ENCODE results near the gene ZNF783. TPM values are rescaled to one million over a fixed set of nuclear protein-coding genes. Genes with fewer than 3 reads are reported as not detected.

ZNF783 gene
- total RNA-seq, 1 donor: 13.4 TPM

GRCh38 chr7:149307775-149308501 lies 45.9 kb downstream of the ZNF783 start:
- Histone ChIP-seq H3K27ac (ENCODE audit: low read depth, low read length) (no peak overlapping the region), H3K4me2 (ENCODE audit: insufficient read depth, low read length) (no peak overlapping the region), H2AFZ (ENCODE audit: low read length) (no peak overlapping the region), H3K27me3 (ENCODE audit: insufficient read depth, low read length) (no peaks in the 10 kb centered on the region), H4K20me1 (ENCODE audit: insufficient read depth, low read length) (no peaks in the 10 kb centered on the region), H3K4me1 (ENCODE audit: insufficient read depth, low read length) (no peaks in the 10 kb centered on the region), H3K36me3 (ENCODE audit: insufficient read depth, low read length) (no peaks in the 10 kb centered on the region), H3K79me2 (ENCODE audit: insufficient read depth, low read length) (no peaks in the 10 kb centered on the region), H3K4me3 (ENCODE audit: insufficient read depth, low read length) (no peak overlapping the region), H3K9me3 (ENCODE audit: low read depth, low read length) (no peaks in the 10 kb centered on the region)
- no peak for TF ChIP-seq CTCF (IDR thresholded peaks at IDR 0.05; ENCODE audit: extremely low read depth, low read depth, low read length)
- no peak for DNase-seq (ENCODE audit: insufficient read length, low spot score, missing footprints)

- TF ChIP-seq CTCF (IDR thresholded peaks at IDR 0.05; ENCODE audit: extremely low read depth, low read depth, low read length): peak; percentile 80
- peak; percentile 83 for DNase-seq (ENCODE audit: insufficient read length, low spot score, missing footprints)
- no peaks in the 10 kb centered on the region for H4K20me1 ChIP-seq (ENCODE audit: insufficient read depth, low read length)
- no peak overlapping the region for H3K4me3 ChIP-seq (ENCODE audit: insufficient read depth, low read length)
- peaks cover 3% of the 10 kb centered on the region for H3K27me3 ChIP-seq (ENCODE audit: insufficient read depth, low read length)
- H3K36me3 ChIP-seq (ENCODE audit: insufficient read depth, low read length): no peaks in the 10 kb centered on the region
- H3K9me3 ChIP-seq (ENCODE audit: low read depth, low read length): no peaks in the 10 kb centered on the region
- no peaks in the 10 kb centered on the region for H3K79me2 ChIP-seq (ENCODE audit: insufficient read depth, low read length)
- H2AFZ ChIP-seq (ENCODE audit: low read length): peak overlapping the region; percentile 44
- no peak overlapping the region for H3K4me2 ChIP-seq (ENCODE audit: insufficient read depth, low read length)
- H3K27ac ChIP-seq (ENCODE audit: low read depth, low read length): no peak overlapping the region
- no peaks in the 10 kb centered on the region for H3K4me1 ChIP-seq (ENCODE audit: insufficient read depth, low read length)
Measured at GRCh38 chr7:149310113-149310836, 48.3 kb downstream of the ZNF783 start.

GRCh38 chr7:149310990-149311573 lies 49.1 kb downstream of the ZNF783 start:
- H3K27me3 ChIP-seq (ENCODE audit: insufficient read depth, low read length): peaks cover 3% of the 10 kb centered on the region
- H4K20me1 ChIP-seq (ENCODE audit: insufficient read depth, low read length): no peaks in the 10 kb centered on the region
- DNase-seq (ENCODE audit: insufficient read length, low spot score, missing footprints): no peak
- H3K9me3 ChIP-seq (ENCODE audit: low read depth, low read length): no peaks in the 10 kb centered on the region
- no peak overlapping the region for H3K4me2 ChIP-seq (ENCODE audit: insufficient read depth, low read length)
- H3K79me2 ChIP-seq (ENCODE audit: insufficient read depth, low read length): no peaks in the 10 kb centered on the region
- no peak overlapping the region for H2AFZ ChIP-seq (ENCODE audit: low read length)
- H3K4me3 ChIP-seq (ENCODE audit: insufficient read depth, low read length): no peak overlapping the region
- H3K4me1 ChIP-seq (ENCODE audit: insufficient read depth, low read length): no peaks in the 10 kb centered on the region
- no peak overlapping the region for H3K27ac ChIP-seq (ENCODE audit: low read depth, low read length)
- TF ChIP-seq CTCF (IDR thresholded peaks at IDR 0.05; ENCODE audit: extremely low read depth, low read depth, low read length): no peak
- H3K36me3 ChIP-seq (ENCODE audit: insufficient read depth, low read length): no peaks in the 10 kb centered on the region

GRCh38 chr7:149313981-149314380 lies 52.0 kb downstream of the ZNF783 start:
- Histone ChIP-seq H3K9me3 (ENCODE audit: low read depth, low read length) (no peaks in the 10 kb centered on the region), H3K4me2 (ENCODE audit: insufficient read depth, low read length) (no peak overlapping the region), H3K27me3 (ENCODE audit: insufficient read depth, low read length) (peaks cover 3% of the 10 kb centered on the region), H4K20me1 (ENCODE audit: insufficient read depth, low read length) (no peaks in the 10 kb centered on the region), H3K4me3 (ENCODE audit: insufficient read depth, low read length) (no peak overlapping the region), H3K4me1 (ENCODE audit: insufficient read depth, low read length) (no peaks in the 10 kb centered on the region), H3K79me2 (ENCODE audit: insufficient read depth, low read length) (no peaks in the 10 kb centered on the region), H3K27ac (ENCODE audit: low read depth, low read length) (no peak overlapping the region), H2AFZ (ENCODE audit: low read length) (no peak overlapping the region), H3K36me3 (ENCODE audit: insufficient read depth, low read length) (no peaks in the 10 kb centered on the region)
- TF ChIP-seq CTCF (IDR thresholded peaks at IDR 0.05; ENCODE audit: extremely low read depth, low read depth, low read length): no peak
- no peak for DNase-seq (ENCODE audit: insufficient read length, low spot score, missing footprints)

Data from osteoblast (primary cell).